SIG-M5 treated with dmso at 0.1 percent for 504 hours (cell line): ENCODE data around the gene AJAP1.

Experiments
- DNase-seq: peaks from one replicate; lab custom pipeline; 2025; ENCODE audit not compliant: unreplicated experiment; lab: John Stamatoyannopoulos, UW

The AJAP1 gene

DNA sequence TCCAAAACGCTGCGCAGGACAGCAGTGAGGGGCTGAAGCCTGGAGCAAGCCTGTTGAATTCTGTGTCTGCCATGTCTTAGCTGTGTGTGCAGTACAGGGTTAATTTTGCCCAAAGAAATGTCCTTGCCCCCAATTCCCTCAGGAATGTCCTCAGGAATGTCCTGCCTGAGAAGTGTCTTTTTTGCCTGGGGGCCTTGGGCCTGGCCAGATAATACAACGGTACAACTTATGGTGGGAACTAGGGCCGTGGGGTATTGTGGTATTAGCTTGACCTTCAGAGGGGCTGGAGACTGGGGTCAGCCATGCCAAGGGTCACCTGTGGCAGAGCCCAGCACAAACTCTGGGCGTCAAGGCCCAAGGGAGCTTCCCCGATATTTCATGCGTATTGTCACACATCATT, 107.7 kb downstream of the AJAP1 start:
- no peak for DNase-seq

DNA sequence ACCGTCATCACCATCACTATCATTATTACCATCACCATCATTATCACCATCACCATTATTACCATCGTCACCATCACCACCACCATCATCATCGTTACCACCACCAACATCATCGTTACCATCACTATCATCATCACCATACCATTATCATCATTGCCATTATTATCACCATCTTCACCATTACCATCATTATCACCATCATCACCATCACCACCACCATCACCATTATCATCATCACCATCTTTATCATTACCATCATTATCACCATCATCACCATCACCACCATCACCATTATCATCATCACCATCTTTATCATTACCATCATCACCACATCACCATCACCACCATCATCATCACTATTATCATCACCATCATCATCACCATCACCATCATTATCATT, 112.9 kb downstream of the AJAP1 start:
- DNase-seq = no peak

DNA sequence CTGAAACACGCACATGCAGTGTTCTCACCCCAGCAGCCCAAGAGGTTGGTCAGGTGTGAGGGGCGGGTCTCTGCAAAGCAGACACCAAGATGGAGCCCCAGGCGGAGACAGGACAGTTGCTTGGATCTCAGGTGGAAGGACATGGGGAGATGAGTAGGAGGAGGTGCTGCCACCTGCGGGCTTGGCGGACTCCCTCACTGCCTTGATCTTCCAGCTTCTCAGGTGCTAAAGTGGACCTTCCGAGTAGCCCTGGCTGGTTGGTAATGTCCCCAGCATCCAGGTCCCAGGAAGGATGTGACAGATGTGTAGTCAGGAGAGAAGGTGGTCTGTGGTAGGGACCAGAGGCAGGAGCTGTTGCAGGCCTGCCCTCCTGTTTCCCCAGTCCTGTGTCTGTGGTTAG, 114.1 kb downstream of the AJAP1 start:
- DNase-seq = no peak

DNA sequence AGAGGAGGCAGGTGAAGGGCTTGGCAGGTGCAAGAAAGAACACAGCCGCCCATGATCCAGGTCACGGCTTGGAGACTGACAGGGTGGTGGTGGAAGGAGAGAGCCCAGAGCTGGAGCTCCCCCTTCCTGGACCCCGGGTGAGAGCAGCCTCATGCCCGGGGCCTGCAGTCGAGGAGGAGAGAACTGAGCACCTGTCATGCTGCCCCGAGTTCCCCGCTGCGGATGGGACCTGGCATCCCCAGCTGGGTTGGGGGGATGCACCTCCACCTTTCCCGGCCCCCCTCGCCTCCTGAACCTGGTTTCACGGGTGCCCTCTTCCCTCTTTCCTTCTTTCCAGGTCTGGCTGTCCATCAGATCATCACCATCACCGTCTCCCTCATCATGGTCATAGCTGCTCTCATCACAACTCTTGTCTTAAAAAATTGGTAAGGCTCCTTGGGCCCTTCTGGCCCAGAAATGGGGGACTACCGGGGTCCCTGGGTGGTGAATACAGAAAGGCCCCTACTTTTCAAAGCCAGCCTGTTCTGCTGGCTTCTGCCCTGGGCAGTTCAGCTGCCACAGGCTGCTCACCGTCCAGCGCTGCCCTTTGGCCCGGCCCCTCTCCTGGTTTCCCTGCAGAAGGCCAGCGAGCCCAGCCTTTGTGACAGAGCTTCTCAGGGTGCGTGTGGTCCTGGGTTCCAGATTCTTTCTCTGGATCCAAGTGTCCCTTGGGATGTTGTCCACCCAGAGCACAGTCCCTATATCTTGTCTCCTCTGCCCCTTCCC, 115.3 kb downstream of the AJAP1 start:
- no peak for DNase-seq

DNA sequence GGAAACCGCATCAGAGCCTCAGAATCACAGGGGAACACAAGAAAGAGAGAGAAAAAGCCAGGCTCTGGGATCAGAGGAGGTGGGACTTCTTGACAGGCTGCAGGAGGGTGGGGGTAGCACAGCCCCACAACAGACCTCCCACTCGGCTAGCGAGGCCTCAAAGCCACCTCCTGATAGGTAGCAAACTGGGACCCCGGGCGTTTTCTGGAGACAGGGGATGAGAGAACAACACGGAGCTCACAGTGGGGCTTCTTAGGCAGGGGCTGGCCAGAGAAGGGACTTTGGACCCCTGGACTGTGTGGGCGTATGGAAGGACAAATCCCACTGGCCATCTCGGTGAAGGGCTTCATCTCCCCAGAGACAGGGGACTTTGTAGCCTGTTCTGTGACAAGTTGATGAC, 116.3 kb downstream of the AJAP1 start:
- no peak for DNase-seq

DNA sequence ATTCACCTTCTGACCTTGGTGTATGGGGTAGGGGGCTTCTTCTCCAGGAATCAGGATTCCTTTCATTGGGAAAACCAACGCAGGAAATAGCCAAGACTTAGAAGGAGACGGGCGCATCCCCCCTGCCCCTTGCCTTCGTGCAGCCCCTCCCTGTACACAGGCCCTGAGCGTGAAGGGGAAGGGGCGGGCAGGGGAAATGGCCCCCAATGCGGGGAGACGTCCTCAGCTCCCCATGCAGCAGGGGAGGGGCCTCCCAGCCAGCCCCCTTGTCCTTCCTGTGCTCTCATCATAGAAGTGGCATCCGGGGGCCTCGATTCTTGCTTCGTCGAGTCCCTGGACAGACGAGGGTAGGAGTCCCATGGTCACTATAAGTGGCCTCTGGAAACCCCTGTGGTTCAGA, 116.9 kb downstream of the AJAP1 start:
- DNase-seq = no peak

DNA sequence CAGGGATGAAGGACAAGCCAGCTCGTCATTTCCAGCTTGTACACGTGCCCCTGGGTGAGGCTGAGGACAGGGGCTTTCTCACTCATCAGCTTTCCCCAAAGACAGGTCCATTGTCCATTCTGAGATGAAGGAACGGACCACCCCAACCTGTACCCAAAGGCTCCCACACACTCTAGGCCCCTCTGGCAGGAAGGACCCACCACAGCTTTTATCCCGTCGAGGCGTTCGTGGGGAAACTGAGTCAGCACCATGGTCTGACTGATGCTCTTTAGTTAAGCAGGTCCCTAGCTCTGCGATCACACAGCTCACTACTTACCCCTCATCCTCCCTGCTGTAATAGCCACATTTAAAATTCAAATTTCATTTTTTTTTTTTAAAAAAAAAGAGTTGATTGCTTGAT, 117.3 kb downstream of the AJAP1 start:
- no peak for DNase-seq

DNA sequence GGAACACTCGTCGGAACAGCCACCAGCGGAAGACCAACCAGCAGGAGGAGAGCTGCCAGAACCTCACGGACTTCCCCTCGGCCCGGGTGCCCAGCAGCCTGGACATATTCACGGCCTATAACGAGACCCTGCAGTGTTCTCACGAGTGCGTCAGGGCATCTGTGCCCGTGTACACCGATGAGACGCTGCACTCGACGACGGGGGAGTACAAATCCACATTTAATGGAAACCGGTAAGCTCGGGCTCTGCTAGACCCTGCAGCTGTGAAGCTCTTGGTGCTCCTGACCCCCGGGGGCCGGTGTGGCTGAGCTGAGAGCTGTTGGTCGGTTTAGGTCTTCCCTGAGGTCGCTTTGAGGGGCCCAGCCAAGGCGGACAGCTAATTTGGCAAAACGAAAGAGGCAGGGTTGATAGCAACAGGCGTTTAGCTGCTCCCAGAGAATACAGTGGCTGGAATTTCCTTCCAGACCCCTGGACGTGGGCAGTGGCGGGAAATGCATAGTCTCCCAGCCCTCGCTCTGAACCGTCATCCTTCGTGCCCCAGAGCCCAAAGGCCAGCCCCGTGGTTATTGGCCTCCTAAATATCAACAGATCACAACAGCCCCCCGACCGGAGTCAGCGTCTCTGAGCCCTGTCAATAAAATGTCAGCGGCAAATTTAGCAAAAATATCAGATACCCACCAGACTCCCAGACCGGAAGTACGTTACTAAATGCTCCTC, 118.0 kb downstream of the AJAP1 start:
- no peak for DNase-seq

DNA sequence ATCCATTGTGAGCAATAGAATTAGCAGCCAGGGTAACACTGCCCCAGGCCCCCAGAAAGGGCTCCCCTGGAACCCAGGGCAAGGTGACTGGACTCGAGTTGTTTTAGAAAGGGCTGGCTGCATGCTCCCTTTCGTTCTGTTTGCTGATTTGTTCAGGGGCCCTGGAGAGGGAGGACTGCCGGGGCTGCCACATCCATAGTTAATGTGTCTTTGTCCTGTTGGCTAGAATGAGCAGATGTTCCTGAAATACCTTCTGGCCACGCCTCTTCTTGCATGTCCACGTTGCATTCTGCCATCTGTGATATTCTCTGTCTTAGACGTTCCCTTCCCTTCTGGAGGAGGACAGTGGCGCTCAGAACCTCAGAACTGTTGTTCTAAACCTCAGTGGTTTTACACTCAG, 118.8 kb downstream of the AJAP1 start:
- DNase-seq = no peak

DNA sequence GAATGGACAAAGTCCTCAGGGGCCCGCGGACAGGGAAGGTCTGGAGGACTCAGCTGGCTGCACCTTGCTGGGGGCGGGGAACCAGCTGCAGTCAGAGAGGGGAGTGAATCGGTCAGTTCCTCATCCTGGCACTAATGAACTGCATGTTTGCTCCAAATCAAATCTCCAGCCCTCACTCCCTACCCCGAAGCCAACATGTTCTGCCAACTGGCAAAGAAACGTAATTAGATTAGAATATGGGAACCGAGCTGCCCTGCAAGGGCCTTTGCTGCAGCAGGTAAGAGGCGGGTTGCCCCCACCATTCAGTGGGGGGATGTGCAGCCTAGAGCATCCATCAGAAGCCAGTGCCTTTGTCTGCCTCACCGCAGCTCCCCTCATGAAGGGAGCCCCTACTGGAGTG, 121.1 kb downstream of the AJAP1 start:
- no peak for DNase-seq

DNA sequence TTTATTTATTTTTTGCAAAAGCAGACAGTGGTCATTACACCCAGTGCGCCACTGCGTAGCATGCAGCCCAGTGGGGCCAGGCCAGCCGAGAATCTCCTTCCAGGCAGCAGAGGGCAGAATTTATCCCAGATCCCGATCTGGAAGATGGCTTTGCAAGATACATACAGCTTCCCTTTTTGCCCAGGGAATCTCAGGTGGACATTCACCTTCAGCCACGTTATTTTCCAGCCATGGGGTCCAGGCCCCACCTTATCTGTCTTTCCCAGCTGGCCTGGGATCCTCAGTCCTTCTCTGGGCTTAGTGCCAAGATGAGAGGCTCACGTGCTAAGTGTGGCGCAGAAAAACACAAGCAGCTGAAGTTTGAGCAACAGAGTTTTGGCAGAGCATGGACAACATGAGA, 123.6 kb downstream of the AJAP1 start:
- no peak for DNase-seq

DNA sequence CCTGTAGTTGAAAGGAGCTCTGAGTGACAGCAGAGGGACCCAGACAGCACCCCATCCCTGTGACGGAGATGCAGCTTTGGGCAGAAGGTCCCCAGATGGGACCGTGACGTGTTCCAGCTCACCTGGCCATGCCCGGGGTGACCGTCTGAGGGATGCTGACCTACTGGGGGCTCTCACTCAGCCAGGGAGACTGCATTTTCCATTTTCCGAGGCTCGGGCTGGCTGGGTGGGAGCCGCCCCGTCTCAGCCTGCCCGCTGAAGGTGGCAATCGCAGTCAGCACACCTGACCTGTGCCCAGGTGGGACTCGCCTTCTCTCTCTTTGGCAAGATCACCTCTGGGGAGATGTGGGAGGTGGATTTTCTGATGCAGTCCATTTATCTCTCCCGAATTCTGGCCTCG, 127.2 kb downstream of the AJAP1 start:
- no peak for DNase-seq

DNA sequence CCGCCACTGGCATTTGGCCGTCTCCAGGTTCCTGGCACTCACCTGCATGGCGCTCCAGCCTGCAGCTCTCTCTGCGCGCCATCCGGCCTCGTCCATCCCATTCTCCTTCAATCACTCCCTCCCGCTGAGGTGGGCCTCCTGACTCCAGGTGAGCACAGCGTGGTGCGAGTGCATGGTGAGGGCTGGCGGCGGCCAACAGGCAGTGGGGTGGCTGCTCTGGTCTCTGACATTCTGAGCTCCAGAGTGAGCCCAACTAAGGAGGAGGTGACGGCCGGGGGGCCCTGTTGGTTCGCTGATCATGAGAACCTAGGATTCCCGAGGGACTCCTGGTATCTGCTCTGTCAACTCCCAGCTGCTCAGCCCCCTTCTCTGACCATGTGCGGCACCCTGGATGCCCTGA, 130.4 kb downstream of the AJAP1 start:
- DNase-seq = no peak

DNA sequence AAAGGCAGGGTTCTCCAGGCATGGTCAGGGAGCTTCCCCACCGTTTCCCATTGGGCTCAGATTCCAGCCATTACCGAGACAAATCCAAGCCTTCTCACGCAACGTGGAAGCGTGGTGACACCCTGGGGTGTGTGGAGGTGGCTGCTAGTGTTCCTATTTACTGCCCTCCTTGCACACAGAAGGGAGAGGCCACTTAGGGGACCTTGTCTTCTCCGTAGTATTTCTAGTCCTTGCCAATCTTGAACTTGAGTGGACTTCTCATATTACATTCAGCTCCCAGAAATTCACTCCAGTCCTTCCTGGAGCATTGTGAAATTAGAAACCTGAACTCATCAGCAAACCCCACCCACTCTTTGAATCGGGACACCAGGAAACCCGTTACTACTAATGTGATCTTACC, 131.6 kb downstream of the AJAP1 start:
- no peak for DNase-seq

DNA sequence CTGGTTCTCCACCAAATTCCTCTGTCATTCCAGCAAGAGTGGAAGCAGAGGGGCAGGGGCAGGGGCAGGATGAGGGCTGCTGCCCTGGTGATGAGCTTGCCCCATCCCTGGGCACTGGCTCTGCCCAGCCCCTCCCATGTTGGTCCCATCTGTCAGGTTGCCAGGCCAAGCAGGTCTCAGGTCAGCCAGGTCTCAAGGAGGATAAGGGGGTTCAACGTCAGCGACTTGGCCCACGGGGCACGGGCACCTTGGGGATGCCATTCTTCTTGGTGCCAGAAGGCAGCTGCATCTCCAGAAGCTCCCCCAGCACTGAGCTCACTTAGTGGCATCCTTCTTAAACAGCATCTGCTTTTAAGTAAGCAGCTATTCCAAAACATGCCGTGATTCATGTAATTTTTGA, 133.1 kb downstream of the AJAP1 start:
- no peak for DNase-seq

DNA sequence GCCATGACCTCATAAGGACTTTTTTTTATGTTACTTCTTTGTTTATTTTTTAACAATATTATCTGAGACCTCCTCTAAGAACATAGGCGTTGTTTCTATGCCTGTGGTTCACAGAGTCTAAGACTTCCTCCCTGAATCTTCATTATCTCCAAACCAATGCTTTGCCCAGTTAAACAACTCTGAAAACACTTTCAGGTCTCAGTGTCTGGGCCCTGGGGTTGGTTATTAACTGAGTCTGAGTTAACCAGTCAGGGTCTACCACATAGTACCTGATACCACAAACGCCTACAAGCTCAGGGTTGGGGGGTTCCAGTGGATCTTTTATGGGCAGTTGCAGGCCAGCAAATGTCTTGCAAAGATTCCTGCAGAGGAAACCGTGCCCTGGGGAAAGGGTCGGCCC, 138.2 kb downstream of the AJAP1 start:
- DNase-seq = no peak

DNA sequence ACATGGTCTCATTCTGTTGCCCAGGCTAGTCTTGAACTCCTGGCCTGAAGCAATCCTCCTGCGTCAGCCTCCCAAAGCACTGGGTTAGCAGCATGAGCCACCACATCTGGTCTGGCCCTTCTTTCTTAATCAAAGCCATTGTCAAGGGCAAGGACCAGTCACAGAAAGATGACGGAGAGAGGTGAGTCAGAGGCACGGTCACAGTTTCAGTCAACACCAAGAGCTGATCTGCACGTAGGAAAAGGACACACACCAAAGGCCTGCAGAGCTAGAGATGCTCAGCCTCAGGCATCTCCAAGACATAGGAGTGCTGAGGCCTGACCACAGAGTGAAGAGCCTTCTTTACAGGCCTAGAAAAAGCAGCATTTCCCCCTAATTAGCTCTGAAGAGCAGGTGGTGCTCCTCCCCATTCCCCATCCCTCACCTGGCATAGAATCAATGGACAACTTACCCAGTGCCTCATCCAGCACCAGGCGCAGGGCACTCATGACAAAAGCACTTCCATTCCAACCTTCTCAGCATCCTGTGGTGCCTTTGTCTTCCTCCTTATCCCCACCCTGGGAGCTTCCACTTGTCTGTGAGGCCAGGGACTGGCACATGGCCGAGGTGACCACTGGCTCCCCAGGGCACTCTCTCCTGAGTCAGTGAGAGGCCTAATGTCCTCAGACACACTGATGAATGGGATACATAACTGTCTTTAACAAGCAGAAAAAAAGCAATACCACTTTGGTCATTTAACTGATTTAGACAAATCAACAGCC, 139.8 kb downstream of the AJAP1 start:
- DNase-seq = no peak

DNA sequence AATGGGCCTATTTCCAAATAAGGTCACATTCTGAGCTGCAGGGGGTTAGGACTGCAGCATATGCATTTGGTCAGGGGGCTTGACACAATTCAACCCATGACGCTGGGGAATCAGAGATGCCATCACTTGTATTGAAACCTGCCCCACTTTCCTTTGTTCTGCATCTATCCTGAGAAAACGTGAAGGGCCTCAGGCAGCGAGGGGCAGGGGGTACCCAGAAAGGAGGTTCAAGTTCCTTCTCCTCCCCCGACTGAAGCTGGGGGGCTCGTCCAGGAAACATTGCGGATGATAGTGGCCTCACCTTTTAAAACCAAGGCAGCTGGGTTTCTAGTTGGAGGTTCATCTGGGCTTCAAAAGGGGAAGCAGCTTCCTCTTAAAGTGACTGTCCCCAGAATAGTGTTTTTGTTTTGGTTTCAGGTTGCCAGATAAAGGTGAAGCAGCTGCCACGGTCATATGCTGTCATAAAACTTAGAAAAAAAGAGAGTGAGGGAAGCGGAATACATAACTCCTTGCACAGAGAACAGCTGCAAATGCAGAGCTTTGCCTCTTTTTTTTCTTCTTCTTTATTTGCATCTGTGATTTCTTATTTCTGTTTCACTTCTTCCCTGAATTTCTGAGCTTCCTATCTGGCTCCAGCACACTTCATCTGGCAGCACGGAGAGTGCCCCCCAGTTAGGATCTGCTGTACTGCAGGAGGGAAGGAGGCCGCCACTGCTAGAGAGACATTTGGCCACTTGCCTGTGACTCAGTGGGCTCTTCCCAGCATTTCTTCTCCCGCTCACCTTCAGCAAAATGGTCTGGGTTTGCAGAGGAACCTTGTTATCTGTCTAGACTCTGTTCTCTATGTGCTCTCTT, 142.0 kb downstream of the AJAP1 start:
- DNase-seq = no peak

DNA sequence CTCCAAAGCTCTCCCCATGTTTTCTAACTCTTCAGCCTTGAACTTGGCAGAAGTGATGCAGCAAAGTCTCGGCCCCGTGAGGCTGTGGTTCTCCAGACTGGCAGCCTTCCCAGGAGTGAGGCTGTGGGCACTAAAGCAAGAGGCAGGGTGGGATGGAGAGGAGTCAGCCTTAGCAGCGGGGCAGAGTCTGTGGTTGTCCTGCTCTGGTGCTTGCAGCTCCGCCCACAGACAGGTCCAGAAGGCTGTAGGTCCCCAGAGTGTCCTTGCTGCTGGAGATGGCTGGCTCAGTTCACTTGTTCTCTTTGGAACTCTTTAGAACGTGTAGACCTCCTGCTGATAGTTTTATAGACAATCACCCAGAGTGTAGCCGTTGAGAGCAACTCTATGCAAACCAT, 142.6 kb downstream of the AJAP1 start:
- DNase-seq = no peak

DNA sequence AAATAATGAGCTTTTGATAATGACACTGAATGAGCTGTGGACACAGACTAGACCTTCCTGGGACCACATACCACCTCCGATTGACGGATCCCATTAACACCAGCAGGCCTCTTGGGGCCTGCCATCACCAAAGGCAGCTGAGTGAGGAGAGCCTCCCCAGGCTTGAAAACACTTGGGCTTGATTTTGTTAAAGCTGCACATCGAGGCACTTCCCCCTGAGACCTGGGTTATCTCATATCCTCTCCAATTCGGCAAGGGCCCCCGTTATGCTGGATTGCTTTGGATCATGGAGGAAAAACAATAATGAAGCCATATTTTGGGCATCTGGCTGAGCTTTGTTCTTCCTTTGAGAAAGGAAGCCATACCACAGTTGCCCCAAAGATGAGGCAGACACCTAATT, 143.0 kb downstream of the AJAP1 start:
- DNase-seq = no peak
